Ishikawa (cell line): ENCODE data around the gene ZRANB1.

Experiments
- CEBPB ChIP-seq: IDR thresholded peaks from 2 replicates; pipeline ENCODE4 v1.6.1; 2012
- CREB1 ChIP-seq: IDR thresholded peaks from 2 replicates; pipeline ENCODE4 v1.6.1; 2012; ENCODE audit warnings: low read depth
- EGR1 ChIP-seq: IDR thresholded peaks from 2 replicates; pipeline ENCODE4 v1.6.1; 2012
- EP300 ChIP-seq: IDR thresholded peaks from 2 replicates; pipeline ENCODE4 v1.6.1; 2012; ENCODE audit warnings: borderline replicate concordance
- NFIC ChIP-seq: IDR thresholded peaks from 2 replicates; pipeline ENCODE4 v1.6.1; 2012
- REST ChIP-seq: IDR thresholded peaks from 2 replicates; pipeline ENCODE4 v1.6.1; 2012; ENCODE audit warnings: low read depth, mild to moderate bottlenecking
- YY1 ChIP-seq: IDR thresholded peaks from 2 replicates; pipeline ENCODE4 v1.6.1; 2012; ENCODE audit warnings: low read depth
- ZBTB7A ChIP-seq: IDR thresholded peaks from 2 replicates; pipeline ENCODE4 v1.6.1; 2012; ENCODE audit warnings: low read depth

GRCh38 chr10:124941823-124942222, at the start of gene ZRANB1:
- TF ChIP-seq EP300 = no peak
- no peak for TF ChIP-seq CEBPB
- TF ChIP-seq EGR1 = no peak
- no peak for TF ChIP-seq ZBTB7A
- no peak for TF ChIP-seq NFIC
- TF ChIP-seq CREB1 = no peak
- no peak for TF ChIP-seq REST
- TF ChIP-seq YY1 = no peak
